ENCODE data around the gene GPC5.

Gene GPC5

GRCh38 chr13:91934354-91934753 lies 535.9 kb downstream of the GPC5 start:
- no peak overlapping the region for H3K4me3 ChIP-seq (replicated peaks in 1 of 2; ENCODE audit: low read depth in 2 of 2, low read length in 2 of 2)
- peak in 1 of 2 donors; percentile 6 for DNase-seq (ENCODE audit: low read depth in 2 of 2)
- TF ChIP-seq CTCF (IDR thresholded peaks at IDR 0.05; ENCODE audit: low read depth, low read length), result no peak

- peak; percentile 3 for TF ChIP-seq CTCF (IDR thresholded peaks at IDR 0.05; ENCODE audit: low read depth, low read length)
- no peak overlapping the region for H3K4me3 ChIP-seq (replicated peaks in 1 of 2; ENCODE audit: low read depth in 2 of 2, low read length in 2 of 2)
- peak; percentile 1 to 21 for DNase-seq (ENCODE audit: low read depth in 2 of 2)
Observed at GRCh38 chr13:91946498-91947070, 548.2 kb downstream of the GPC5 start.

- no peak for DNase-seq (ENCODE audit: low read depth in 2 of 2)
- no peak overlapping the region for H3K4me3 ChIP-seq (replicated peaks in 1 of 2; ENCODE audit: low read depth in 2 of 2, low read length in 2 of 2)
- no peak for TF ChIP-seq CTCF (IDR thresholded peaks at IDR 0.05; ENCODE audit: low read depth, low read length)
Observed at GRCh38 chr13:91948736-91949135, 550.3 kb downstream of the GPC5 start.

GRCh38 chr13:91950803-91951202 lies 552.4 kb downstream of the GPC5 start:
- H3K4me3 ChIP-seq (replicated peaks in 1 of 2; ENCODE audit: low read depth in 2 of 2, low read length in 2 of 2), result no peak overlapping the region
- DNase-seq (ENCODE audit: low read depth in 2 of 2), result no peak
- TF ChIP-seq CTCF (IDR thresholded peaks at IDR 0.05; ENCODE audit: low read depth, low read length), result no peak

GRCh38 chr13:91955546-91956355 lies 557.3 kb downstream of the GPC5 start:
- DNase-seq (ENCODE audit: low read depth in 2 of 2), result no peak
- H3K4me3 ChIP-seq (replicated peaks in 1 of 2; ENCODE audit: low read depth in 2 of 2, low read length in 2 of 2), result no peak overlapping the region
- no peak for TF ChIP-seq CTCF (IDR thresholded peaks at IDR 0.05; ENCODE audit: low read depth, low read length)

GRCh38 chr13:91960947-91961346 lies 562.5 kb downstream of the GPC5 start:
- TF ChIP-seq CTCF (IDR thresholded peaks at IDR 0.05; ENCODE audit: low read depth, low read length), result no peak
- no peak for DNase-seq (ENCODE audit: low read depth in 2 of 2)
- H3K4me3 ChIP-seq (replicated peaks in 1 of 2; ENCODE audit: low read depth in 2 of 2, low read length in 2 of 2), result no peak overlapping the region

Data from cardiac fibroblast (primary cell).